WTC11 (cell line): ENCODE results near the gene SOS2. TPM values are rescaled to one million over a fixed set of nuclear protein-coding genes. Genes with fewer than 3 reads are reported as not detected.

ENCODE experiments used
- ATAC-seq: fragments of 200-7000 bp; cut with Tn5 transposase; 2 replicates; pipeline ENCODE4 v1.10.0; 2021; ENCODE audit warnings: mild to moderate bottlenecking, moderate library complexity
- CTCF ChIA-PET: fragments of 300-600 bp; sonication (Branson Sonifier 250); formaldehyde crosslinking; loops from one replicate; lab custom pipeline; 2021; ENCODE audit warnings: antibody characterized with exemption; lab: Charles Lee
- POLR2A ChIA-PET: fragments of 350-600 bp; sonication (Branson Sonifier 250); formaldehyde crosslinking; loops from one replicate; lab custom pipeline; 2021; ENCODE audit warnings: antibody characterized with exemption; lab: Charles Lee
- DNase-seq: peaks from one replicate; pipeline ENCODE4 v3.0.0; 2021; ENCODE audit warnings: low spot score
- H3K27ac Mint-ChIP-seq: 2 replicates; pipeline ENCODE4 v1.8.0; 2021; ENCODE audit warnings: mixed read lengths
- H3K27me3 Mint-ChIP-seq: 2 replicates; pipeline ENCODE4 v1.8.0; 2021; ENCODE audit warnings: low read depth, mild to moderate bottlenecking, moderate library complexity, mixed read lengths
- H3K36me3 Mint-ChIP-seq: 2 replicates; pipeline ENCODE4 v1.8.0; 2021; ENCODE audit warnings: mixed read lengths
- H3K4me1 Mint-ChIP-seq: 2 replicates; pipeline ENCODE4 v1.8.0; 2022; ENCODE audit warnings: mixed read lengths
- H3K4me3 Mint-ChIP-seq: 2 replicates; pipeline ENCODE4 v1.8.0; 2021; ENCODE audit warnings: mild to moderate bottlenecking, moderate library complexity, mixed read lengths
- H3K9me3 Mint-ChIP-seq: 2 replicates; pipeline ENCODE4 v1.8.0; 2021; ENCODE audit warnings: mixed read lengths
- ATF1 ChIP-seq: sonication (generic); formaldehyde crosslinking; IDR thresholded peaks from 2 replicates; pipeline ENCODE4 v1.8.1; 2023; ENCODE audit warnings: mild to moderate bottlenecking, moderate library complexity, missing genetic modification reagents
- ATF2 ChIP-seq: sonication (generic); formaldehyde crosslinking; IDR thresholded peaks from 2 replicates; pipeline ENCODE4 v1.8.1; 2022; ENCODE audit warnings: low read depth, missing genetic modification reagents, borderline replicate concordance
- CDX4 ChIP-seq: fragments of 250-450 bp; sonication (Bioruptor Pico); IDR thresholded peaks from 2 replicates; pipeline ENCODE4 v1.9.0; 2021; ENCODE audit warnings: moderate library complexity, mild to moderate bottlenecking, inconsistent platforms, borderline replicate concordance
- CREM ChIP-seq: sonication (generic); formaldehyde crosslinking; IDR thresholded peaks from 2 replicates; pipeline ENCODE4 v1.8.1; 2022; ENCODE audit warnings: mild to moderate bottlenecking, missing genetic modification reagents, moderate library complexity
- ETV6 ChIP-seq: sonication (generic); formaldehyde crosslinking; IDR thresholded peaks from 2 replicates; pipeline ENCODE4 v1.8.1; 2022; ENCODE audit warnings: mild to moderate bottlenecking, missing genetic modification reagents
- FOXJ3 ChIP-seq: sonication (generic); formaldehyde crosslinking; IDR thresholded peaks from 2 replicates; pipeline ENCODE4 v1.9.0; 2021; ENCODE audit warnings: missing genetic modification reagents, mild to moderate bottlenecking, borderline replicate concordance
- MYBL2 ChIP-seq: sonication (generic); formaldehyde crosslinking; IDR thresholded peaks from 2 replicates; pipeline ENCODE4 v1.8.1; 2023; ENCODE audit warnings: mild to moderate bottlenecking, moderate library complexity, missing genetic modification reagents
- SMAD4 ChIP-seq: sonication (generic); formaldehyde crosslinking; IDR thresholded peaks from 2 replicates; pipeline ENCODE4 v1.8.0; 2022; ENCODE audit warnings: mild to moderate bottlenecking, missing genetic modification reagents
- SOX15 ChIP-seq: fragments of 250-450 bp; sonication (Bioruptor Pico); IDR thresholded peaks from 2 replicates; pipeline ENCODE4 v1.9.0; 2021; ENCODE audit warnings: mild to moderate bottlenecking
- ZMAT4 ChIP-seq: fragments of 250-450 bp; sonication (Bioruptor Pico); IDR thresholded peaks from 2 replicates; pipeline ENCODE4 v1.9.0; 2021; ENCODE audit warnings: mild to moderate bottlenecking
- ZNF263 ChIP-seq: sonication (generic); formaldehyde crosslinking; IDR thresholded peaks from 2 replicates; pipeline ENCODE4 v1.8.1; 2022; ENCODE audit warnings: low read depth, mild to moderate bottlenecking, moderate library complexity, missing genetic modification reagents
- ZNF396 ChIP-seq: fragments of 250-450 bp; sonication (Bioruptor Pico); IDR thresholded peaks from 2 replicates; pipeline ENCODE4 v1.8.0; 2021; ENCODE audit warnings: mild to moderate bottlenecking, moderate library complexity, borderline replicate concordance
- ZNF416 ChIP-seq: fragments of 250-450 bp; sonication (Bioruptor Pico); IDR thresholded peaks from 2 replicates; pipeline ENCODE4 v1.9.0; 2021; ENCODE audit warnings: mild to moderate bottlenecking, inconsistent platforms
- ZNF425 ChIP-seq: fragments of 250-450 bp; sonication (Bioruptor Pico); conservative IDR thresholded peaks from 2 replicates; pipeline ENCODE4 v1.9.0; 2021; ENCODE audit warnings: mild to moderate bottlenecking
- total RNA-seq: library from RNA; stranded (reverse); gene quantifications from 3 replicates; pipeline ENCODE4 v1.2.3, GENCODE V29; 2021
- TF ChIP-seq, protein P1 (sequence below): sonication (generic); formaldehyde crosslinking; IDR thresholded peaks from 2 replicates; pipeline ENCODE4 v1.8.0; 2022; ENCODE audit warnings: mild to moderate bottlenecking, missing genetic modification reagents
- TF ChIP-seq, protein P2 (sequence below): sonication (generic); formaldehyde crosslinking; IDR thresholded peaks from 2 replicates; pipeline ENCODE4 v1.8.0; 2022; ENCODE audit warnings: mild to moderate bottlenecking, missing genetic modification reagents

The SOS2 gene
- total RNA-seq, 1 experiment from 2014 or later = 11.0 TPM

DNA sequence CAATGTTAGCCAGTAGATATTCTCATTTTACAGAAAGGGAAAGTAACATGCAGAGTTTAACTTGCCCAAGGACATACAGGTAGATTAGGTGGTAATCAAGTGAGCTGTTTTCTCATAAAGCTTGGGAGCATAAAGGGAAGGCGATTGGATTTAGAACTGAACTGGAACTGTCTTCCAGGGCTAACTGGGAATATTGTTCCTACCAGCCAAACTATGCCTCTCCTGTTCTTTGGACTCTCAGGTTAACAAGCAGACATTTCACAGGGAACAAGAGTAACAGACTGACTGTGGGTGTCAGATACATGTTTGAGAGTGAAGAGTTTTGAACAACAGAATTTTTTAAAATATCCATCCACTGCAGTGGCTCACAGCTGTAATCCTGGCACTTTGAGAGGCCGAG, 130.6 kb downstream of the SOS2 start:
- no peaks in the 10 kb centered on the region for H3K27me3 Mint-ChIP-seq
- TF ChIP-seq CDX4 (CRISPR knock-in tag) (no peak), ZMAT4 (no peak), ZNF416 (CRISPR knock-in tag) (no peak), MYBL2 (CRISPR knock-in tag) (no peak), ETV6 (CRISPR knock-in tag) (no peak)
- TF ChIP-seq, all 79 proteins: peak for 0
- POLR2A ChIA-PET = no interaction called here
- H3K36me3 Mint-ChIP-seq = no peaks in the 10 kb centered on the region
- DNase-seq (no peak), ATAC-seq (no peak)
- CTCF ChIA-PET = interaction anchor here (0.8 kb wide), 1 partner anchor 239 kb away, joined by 3 read pairs; no protein-coding TSS in a partner anchor
- H3K9me3 Mint-ChIP-seq = no peaks in the 10 kb centered on the region
- H3K27ac Mint-ChIP-seq = no peak overlapping the region
- H3K4me3 Mint-ChIP-seq = no peak overlapping the region
- peaks cover 4% of the 10 kb centered on the region; the same call in 1 of the 2 replicates for H3K4me1 Mint-ChIP-seq

DNA sequence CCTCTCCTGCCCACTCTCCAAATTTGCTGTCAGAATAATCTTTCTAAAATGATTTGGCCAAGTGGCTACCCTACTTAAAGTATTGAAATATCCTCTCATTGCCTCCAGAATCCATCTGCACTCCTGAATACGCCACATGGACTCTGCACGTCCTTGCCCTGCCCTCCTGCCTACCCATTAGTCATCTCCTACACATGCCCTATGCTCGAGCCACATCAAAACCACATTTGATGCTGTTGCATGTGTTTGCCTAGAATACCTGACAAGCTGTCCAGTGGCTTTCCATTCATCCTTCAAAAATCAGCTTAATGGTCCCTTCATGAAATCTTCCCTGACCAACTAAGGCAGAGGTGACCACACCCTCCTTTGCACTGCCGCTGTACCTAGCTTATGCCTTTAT, 132.0 kb downstream of the SOS2 start:
- POLR2A ChIA-PET = interaction anchor here (1.1 kb wide), 1 partner anchor 38 kb away, joined by 3 read pairs; no protein-coding TSS in a partner anchor
- H3K9me3 Mint-ChIP-seq = no peaks in the 10 kb centered on the region
- H3K4me1 Mint-ChIP-seq = no peaks in the 10 kb centered on the region
- no peak overlapping the region for H3K27ac Mint-ChIP-seq
- DNase-seq = no peak
- no peak overlapping the region for H3K4me3 Mint-ChIP-seq
- TF ChIP-seq ATF1 (CRISPR knock-in tag) = no peak
- no peak for TF ChIP-seq ZNF263 (CRISPR knock-in tag)
- TF ChIP-seq CREM (CRISPR knock-in tag) = no peak
- TF ChIP-seq, protein P1, sequence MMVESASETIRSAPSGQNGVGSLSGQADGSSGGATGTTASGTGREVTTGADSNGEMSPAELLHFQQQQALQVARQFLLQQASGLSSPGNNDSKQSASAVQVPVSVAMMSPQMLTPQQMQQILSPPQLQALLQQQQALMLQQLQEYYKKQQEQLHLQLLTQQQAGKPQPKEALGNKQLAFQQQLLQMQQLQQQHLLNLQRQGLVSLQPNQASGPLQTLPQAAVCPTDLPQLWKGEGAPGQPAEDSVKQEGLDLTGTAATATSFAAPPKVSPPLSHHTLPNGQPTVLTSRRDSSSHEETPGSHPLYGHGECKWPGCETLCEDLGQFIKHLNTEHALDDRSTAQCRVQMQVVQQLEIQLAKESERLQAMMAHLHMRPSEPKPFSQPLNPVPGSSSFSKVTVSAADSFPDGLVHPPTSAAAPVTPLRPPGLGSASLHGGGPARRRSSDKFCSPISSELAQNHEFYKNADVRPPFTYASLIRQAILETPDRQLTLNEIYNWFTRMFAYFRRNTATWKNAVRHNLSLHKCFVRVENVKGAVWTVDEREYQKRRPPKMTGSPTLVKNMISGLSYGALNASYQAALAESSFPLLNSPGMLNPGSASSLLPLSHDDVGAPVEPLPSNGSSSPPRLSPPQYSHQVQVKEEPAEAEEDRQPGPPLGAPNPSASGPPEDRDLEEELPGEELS (CRISPR knock-in tag) = no peak
- TF ChIP-seq ATF2 (CRISPR knock-in tag) = no peak
- TF ChIP-seq FOXJ3 (CRISPR knock-in tag) = no peak
- TF ChIP-seq SOX15 (CRISPR knock-in tag) = no peak
- TF ChIP-seq ZNF425 (CRISPR knock-in tag) = no peak
- no peak for TF ChIP-seq SMAD4 (CRISPR knock-in tag)
- TF ChIP-seq, protein P2, sequence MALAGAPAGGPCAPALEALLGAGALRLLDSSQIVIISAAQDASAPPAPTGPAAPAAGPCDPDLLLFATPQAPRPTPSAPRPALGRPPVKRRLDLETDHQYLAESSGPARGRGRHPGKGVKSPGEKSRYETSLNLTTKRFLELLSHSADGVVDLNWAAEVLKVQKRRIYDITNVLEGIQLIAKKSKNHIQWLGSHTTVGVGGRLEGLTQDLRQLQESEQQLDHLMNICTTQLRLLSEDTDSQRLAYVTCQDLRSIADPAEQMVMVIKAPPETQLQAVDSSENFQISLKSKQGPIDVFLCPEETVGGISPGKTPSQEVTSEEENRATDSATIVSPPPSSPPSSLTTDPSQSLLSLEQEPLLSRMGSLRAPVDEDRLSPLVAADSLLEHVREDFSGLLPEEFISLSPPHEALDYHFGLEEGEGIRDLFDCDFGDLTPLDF (CRISPR knock-in tag) = no peak
- TF ChIP-seq ZNF396 = no peak
- TF ChIP-seq, all 79 proteins: peak for 0
- no peak for ATAC-seq
- CTCF ChIA-PET = interaction anchor here (0.9 to 1.1 kb wide), 2 partner anchors 220 to 231 kb away, joined by 3 read pairs; no protein-coding TSS in a partner anchor
- no peaks in the 10 kb centered on the region for H3K27me3 Mint-ChIP-seq
- H3K36me3 Mint-ChIP-seq = no peaks in the 10 kb centered on the region
